Measurements from ENCODE around the gene ADAMTSL5. TPM values are rescaled to one million over a fixed set of nuclear protein-coding genes. Genes with fewer than 3 reads are reported as not detected.
"Not testable (repeated sequence)": the region's sequence is repeated elsewhere in the genome, so short reads cannot be mapped to it uniquely, and the experiment has no call there.

The ADAMTSL5 gene
- total RNA-seq, 1 experiment from 2014 or later = 1.8 TPM

DNA sequence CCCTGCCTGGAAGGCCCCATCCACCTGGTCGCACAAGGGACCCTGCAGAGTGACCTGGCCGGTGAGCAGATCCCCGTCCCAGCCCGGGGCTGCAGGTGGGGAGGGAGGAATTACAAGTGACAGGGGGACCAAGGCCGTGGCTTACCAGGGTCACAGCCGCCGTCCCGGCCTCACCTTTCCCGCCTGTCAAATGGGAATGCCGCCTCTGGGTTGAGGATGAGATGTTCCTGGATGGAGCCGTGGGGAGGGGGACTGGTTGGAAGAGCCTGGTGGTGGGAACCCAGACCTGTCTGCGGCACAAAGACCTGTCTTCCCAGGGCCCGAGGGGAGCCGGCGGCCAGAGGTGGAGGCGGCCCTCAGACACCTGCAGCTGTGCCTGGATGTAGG lies 16.6 kb upstream of the ADAMTSL5 start:
- no peak for DNase-seq (ENCODE audit: low spot score)

DNA sequence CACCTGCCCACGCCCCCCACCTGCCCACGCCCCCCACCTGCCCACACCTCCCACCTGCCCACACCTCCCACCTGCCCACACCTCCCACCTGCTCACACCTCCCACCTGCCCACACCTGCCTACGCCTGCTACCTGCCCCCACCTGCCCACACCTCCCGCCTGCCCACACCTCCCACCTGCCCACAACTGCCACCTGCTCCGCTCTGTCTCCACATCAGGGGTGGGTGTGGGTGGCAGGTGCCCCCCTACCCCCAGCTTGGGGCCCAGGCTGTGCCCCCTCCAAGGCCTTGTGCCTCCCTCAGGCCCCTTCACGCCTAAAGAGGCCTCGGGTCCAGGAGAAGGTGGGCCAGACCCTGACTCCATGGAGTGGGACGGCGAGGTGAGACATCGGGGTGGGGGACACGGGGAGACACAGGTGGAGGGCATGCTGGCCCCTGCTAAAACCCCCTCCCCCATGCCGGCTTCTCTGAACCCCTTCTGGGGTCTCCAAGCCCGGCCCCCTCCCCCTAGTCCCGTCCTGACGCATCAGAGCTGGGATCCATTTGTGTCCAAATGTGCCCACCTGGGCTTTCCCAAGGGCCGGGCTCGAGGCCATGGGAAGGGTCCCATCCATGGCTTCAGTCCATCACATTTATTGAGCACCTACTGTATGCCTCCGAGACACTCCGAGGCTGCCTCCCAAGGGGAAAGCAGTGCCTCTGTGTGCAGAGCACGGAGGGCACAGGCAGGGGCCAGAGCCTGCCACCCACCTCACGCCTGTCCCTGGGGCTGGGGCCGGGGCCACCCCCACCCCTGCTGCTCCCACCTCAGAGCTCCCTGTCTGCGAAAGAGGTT lies 16.0 kb upstream of the ADAMTSL5 start:
- DNase-seq (ENCODE audit: low spot score) = no peak

DNA sequence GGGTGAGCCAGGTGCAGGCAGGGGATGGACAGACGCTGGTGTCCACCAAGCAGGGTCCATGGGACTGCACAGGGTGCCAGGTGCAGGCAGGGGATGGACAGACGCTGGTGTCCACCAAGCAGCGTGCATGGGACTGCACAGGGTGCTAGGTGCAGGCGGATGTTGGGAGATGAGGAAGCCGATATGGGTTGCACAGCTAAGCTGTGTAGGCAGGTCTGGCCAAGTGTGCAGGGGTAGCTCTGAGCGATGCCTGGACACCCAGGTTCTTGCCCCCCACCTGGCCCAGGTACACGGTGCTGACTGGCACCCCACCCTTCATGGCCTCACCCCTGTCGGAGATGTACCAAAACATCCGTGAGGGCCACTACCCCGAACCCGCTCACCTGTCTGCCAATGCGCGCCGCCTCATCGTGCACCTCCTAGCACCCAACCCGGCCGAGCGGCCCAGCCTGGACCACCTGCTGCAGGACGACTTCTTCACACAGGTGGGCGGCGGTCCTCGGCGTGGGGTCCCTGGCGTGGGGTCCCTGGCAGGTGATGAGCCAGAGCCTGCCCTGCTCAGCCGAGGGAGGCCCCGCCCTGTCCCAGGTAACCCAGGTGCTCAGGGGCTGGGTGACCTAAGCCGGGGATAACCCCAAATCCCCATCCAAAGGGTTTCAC lies 15.0 kb upstream of the ADAMTSL5 start:
- no peak for DNase-seq (ENCODE audit: low spot score)

DNA sequence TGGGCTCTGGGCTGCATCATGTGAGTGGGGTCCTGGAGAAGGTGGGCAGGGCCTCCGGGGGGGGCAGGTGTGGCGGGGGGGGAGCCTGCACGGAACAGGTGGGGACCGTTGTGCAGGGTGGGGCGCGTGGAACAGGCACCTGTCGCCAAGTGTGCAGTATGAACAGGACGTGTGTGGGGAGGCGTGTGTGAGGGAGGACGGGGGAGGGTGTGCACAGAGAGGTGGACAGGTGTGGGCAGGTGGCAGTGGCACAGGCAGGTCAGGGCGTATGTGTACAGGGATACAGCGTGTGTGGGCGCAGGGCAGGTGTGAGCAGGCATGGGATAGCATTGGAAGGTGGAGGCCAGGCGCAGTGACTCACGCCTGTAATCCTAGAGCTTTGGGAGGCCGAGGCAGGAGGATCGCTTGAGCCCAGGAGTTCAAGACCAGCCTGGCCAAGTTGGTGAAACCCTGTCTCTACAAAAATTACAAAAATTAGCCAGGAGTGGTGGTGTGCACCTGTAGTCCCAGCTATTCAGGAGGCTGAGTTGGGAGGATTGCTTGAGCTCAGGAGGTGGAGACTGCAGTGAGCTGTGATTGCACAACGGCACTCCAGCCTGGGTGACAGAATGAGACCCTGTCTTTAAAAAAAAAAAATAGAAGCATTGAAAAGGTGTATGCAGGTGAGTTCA lies 14.3 kb upstream of the ADAMTSL5 start:
- DNase-seq (ENCODE audit: low spot score) = peak; percentile 1

DNA sequence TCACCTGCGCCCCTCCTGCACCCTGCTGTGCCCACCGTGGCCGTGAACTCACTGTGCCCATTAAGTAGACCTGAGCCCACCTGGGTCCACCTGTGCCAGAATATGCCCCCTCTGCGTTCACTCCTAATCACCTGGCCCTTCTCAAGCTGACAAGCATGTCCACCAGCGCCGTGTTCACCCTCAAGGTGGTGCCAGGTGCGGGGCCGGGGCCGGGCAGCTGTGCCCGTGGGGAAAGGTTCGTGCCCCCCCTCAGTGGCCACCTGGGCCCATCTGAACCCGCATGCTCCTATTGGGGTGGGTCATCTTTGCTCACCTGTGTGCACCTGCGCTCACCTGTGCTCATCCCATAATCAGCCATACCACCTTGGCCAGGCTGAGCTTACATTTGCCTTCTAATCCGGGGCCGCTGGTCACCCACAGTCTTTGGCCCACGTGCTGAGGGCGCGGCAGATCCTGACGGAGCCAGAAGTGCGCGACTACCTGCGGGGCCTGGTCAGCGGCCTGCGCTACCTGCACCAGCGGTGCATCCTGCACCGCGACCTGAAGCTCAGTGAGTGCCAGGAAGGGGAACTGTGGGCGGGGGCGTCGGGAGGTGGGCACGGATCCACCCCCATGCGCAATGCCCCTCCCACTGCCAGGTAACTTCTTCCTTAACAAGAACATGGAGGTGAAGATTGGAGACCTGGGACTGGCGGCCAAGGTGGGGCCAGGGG lies 13.4 kb upstream of the ADAMTSL5 start:
- no peak for DNase-seq (ENCODE audit: low spot score)

DNA sequence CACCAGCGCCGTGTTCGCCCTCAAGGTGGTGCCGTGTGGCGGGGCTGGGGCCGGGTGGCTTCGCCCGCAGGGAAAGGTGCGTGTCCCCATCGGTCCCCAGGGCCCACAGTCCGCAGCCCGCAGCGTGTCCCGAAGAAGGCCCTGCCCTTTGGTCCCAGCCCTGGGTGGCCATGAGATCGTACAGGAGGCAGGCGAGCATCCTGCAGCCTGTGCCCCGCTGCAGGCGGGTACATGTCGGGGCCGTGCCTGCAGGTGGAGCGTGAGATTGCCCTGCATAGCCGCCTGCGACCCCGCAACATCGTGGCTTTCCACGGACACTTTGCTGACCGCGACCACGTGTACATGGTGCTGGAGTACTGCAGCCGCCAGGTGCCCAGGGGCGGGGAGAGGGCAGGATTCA lies 12.5 kb upstream of the ADAMTSL5 start:
- DNase-seq (ENCODE audit: low spot score) = no peak

DNA sequence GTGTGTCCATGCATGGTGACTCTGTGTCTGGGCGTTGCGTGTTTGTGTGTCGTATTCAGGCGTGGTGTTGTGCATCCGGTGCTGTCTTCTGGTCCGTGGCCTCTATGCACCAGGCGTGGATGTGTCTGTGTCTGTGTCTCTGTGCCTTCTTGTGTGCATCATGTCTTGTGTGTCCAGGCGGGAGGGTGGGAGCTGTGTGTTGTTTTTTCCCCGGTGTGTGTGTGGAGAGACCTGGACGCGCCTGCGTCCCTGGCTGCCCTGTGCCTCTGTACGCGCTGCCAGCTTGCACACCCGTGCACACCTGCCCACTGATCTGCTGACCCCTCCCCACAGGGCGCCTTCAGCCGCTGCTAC lies 12.1 kb upstream of the ADAMTSL5 start:
- DNase-seq (ENCODE audit: low spot score) = no peak

DNA sequence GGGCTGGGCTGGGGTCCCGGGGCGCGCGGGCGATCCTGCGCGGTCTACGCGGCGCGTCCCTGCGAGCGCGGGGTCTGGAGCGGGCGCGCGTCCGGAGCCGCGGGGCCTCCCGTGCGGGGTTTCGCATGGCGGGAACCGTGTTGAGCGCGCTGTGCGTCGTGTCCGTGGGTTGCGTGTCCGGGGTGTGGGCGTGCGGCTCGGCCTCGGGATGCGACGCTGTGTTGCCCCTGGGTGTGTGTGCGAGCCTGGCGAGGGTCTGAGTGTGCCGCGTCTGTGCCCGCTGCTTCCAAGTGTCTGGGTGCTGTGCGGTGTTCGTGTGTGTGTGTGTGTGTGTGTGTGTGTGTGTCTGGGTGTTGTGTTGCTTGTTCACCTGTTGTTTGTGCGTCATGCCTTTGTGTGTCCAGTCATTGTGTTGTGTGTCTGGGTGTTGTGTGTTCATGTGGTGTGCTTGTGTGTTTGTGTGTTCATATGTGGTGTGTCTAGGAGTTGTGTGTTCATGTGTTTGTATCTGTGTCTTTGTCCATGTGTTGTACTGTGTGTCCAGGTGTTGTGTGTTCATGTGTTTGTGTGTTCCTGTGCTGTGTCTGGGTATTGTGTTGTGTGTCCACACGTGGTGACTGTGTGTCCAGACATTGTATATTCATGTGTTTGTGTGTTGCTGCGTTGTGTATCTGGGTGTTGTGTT lies 11.6 kb upstream of the ADAMTSL5 start:
- DNase-seq (ENCODE audit: low spot score) = no peak

DNA sequence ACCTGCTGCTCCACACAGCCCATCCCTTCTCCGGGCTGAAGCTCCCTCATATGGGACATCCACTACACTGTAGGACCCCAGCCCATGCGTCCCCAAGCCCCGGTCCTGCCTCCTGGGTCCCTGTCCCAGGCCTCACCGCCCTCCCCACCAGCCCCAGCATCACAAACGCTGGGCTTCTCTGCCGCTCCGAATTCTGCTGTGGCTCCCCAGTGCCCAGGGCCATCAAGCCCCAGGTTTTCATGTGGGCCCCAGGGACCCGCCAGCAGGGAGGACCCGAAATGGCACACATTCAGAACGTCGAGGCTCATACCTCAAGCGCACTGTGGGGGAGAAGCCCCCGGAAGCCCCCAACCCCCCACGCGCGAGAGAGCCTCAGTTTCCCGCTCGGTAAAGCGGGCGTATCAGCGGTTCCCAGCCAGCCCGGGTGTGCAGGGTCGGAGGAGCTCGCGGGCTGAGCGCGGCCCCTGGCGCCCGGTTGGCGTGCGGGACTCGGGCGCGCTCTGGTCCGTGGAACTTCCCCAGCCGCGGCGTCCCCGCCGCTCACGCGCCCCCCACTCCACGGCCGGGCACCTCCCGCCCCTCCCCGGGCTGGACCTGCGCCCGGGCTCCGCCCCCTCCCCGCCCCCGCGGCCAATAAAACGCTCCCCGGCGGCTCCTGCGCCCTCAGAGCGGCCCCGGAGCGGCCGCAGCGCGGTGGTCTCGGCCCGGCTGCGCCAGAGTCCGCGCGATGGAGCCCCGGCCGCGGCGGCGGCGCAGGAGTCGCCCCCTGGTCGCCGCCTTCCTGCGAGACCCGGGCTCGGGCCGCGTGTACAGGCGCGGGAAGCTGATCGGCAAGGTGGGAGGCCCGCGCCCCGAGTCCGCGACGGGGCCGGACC lies 10.8 kb upstream of the ADAMTSL5 start, which contains the start of gene PLK5:
PLK5 (plus strand) TSS at position 666 of the 875 bp plus-strand sequence. CDS start 2,920 bp downstream, outside the sequence.
- no peak for DNase-seq (ENCODE audit: low spot score)

DNA sequence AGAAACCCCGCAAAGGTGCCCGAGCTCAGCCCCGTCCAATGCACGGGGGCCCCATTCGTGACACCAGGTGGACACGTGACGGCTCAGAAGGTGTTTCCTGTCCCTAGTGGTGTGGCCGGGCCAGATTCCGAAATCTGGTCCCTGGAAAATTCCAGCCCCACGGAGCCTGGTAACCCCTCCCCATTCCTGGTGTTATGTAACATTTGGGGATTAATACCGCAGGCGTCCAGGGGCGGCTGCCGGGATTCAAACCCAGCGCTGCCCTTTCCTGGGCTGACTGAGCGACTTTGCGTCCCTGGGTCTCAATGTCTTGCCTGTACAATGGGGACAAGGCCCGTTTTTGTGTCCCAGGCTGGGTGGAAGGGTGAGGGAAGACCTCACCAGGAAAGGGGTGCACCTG lies 10.0 kb upstream of the ADAMTSL5 start:
- DNase-seq (ENCODE audit: low spot score) = no peak

DNA sequence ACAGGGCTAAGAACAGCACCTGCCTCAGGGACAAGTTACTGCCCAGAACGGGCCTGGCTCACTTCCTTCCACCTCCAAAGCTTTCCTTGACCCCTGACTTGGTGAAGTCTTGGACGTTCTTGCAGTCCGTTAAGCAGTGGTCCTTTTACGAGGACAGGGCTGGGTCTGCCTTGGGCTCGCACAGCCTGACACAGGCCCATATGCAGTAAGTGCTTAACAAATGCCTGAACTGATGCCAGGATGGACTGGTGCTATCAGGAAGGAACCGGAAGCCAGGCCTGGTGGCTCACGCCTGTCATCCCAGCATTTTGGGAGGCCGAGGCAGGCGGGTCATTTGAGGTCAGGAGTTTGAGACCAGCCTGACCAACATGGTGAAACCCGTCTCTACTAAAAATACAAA lies 9.2 kb upstream of the ADAMTSL5 start:
- DNase-seq (ENCODE audit: low spot score) = no peak

DNA sequence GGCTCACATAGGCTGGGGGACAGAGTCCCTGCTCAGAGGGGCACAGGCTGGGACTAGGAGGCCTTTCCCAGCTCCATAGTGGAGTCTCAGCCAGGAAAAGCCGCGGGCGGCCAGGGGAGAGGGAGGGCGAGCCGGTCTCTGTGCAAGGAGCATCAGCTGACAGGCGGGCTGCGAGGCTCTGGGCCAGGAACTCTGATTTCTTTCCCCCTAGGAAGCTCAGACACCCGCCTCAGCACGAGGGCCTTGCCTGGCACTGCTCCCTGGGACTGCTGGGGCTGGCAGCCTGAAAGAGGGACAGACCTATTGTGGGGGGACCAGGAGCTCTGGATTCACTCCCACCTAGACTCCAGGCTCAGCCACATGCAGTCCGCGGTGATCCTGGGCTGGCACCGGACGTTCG lies 8.8 kb upstream of the ADAMTSL5 start:
- no peak for DNase-seq (ENCODE audit: low spot score)

DNA sequence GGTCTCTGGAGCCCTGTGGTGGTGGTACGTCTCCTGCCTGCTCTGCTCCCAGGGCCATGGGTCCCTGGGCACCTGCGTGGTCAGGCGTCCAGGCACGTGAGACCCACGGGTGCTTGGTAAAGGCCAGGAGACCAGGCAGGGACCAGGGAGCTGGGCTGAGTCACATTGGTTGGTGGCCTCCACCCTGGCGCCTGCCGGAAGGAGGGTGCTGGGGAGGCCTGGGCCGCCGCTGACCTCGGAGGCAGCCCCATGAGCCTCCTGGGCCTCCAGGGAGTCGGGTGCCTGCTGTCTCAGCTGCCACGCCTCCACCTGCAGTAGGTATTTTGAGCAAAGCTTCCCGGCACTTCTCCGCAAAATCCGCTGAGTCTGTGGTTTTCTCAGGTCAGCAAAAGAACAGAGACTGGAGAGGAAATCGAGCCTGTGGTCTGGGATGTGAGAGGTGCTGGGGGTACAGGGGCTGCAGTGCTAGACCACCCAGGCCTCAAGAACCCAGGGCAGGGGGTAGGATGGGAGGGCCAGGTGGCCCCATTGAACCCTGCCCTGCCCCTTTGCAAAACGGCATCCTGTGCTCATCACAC lies 7.5 kb upstream of the ADAMTSL5 start:
- DNase-seq (ENCODE audit: low spot score) = no peak

DNA sequence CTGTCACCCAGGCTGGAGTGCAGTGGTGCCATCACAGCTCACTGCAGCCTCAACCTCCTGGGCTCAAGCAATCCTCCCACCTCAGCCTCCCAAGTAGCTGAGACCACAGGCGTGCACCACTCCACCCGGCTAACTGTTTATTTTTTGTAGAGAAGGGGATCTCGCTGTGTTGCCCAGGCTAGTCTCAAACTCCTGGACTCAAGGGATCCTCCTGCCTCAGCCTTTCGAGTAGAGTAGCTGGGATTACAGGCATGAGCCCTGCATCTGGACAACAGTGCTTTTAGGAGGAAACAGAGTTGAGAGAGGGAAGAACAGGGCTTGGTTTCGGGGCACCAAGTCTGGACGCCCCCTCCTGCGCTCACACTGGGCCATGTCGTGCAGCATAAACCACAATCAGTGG lies 7.0 kb upstream of the ADAMTSL5 start:
- not testable (repeated sequence) for DNase-seq (ENCODE audit: low spot score)

DNA sequence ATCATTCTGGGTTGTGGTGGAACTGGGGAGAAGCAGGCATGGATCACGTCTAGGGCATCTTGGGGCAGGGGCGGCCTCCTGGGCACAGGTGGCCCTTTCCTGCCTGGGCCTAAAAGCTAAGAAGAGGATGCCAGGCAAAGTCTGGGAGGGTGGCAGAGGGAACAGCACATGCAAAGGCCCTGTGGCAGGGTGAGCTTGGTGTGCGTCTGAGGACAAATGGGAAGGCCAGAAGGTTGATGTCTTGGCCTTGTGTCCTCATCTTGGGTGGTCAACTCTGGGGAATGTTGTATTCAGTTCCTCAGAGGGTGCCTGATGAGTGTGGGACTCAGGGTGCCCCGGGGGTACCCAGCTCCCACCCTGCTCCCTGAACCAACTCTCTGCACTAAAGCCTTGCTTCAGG lies 5.7 kb upstream of the ADAMTSL5 start:
- DNase-seq (ENCODE audit: low spot score) = no peak

DNA sequence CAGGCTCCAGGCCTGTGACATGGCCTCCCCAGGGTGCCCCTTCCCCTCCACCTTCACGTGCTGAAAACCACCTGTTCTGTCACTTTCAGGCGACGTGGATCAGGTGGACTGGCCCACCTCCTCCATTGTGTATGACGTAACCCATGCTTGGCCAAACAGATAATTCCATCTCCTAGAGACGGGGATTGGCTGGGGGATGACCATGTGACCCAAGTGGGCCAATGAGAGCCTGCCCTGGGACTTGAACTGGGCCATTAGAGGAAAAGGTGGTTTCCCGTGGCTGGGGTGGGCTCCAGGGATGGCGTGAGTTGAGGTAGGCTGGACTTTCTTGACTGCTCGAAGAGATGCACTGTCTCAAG lies 3.6 kb upstream of the ADAMTSL5 start:
- no peak for DNase-seq (ENCODE audit: low spot score)

DNA sequence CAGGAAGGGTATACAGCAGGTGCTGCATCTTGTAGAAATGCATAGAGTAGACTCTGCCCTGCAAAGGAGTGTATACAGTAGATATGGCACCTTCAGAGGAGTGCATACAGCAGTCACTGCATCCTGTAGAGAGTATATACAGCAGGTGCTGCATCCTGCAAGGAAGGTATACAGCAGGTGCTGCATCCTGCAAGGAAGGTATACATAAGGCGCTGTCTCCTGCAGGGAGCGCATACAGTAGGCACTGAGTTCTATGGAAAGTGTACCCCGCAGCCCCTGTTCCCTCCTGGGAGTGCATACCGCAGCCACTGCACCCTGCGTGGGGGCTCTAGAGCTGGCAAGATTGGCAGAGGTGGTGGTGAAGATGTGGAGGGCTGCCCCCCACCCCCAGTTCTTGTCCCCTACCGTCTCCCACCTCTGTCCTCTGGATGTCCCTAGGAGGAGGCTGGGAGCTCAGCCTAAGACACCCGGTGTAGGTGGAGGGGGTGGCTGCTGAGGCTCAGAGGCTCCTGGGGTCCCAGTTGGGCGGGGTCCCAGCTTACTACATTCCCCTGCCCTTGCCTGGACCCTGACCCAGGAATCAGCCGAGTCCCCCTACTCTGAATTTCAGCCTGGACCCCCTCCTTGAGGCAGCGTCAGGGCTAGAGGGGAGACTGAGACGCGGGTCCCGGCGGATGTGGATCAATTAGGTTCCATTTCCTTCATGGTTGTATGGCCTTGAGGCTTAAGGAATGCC lies 2.3 kb upstream of the ADAMTSL5 start:
- DNase-seq (ENCODE audit: low spot score) = no peak

DNA sequence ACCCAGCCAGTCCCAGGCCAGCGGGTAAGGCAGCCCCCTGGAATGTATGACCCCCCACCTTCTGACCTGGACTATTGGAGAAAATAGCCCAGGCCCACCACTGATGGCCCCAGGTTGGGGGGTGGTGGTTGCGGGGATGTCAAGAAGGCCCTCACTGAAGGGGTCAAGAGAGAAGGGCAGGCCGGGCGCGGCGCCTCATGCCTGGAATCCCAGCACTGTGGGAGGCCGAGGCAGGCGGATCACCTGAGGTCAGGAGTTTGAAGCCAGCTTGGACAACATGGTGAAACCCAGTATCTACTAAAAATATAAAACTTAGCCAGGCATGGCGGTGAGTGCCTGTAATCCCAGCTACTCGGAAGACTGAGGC lies 1.5 kb upstream of the ADAMTSL5 start:
- no peak for DNase-seq (ENCODE audit: low spot score)

DNA sequence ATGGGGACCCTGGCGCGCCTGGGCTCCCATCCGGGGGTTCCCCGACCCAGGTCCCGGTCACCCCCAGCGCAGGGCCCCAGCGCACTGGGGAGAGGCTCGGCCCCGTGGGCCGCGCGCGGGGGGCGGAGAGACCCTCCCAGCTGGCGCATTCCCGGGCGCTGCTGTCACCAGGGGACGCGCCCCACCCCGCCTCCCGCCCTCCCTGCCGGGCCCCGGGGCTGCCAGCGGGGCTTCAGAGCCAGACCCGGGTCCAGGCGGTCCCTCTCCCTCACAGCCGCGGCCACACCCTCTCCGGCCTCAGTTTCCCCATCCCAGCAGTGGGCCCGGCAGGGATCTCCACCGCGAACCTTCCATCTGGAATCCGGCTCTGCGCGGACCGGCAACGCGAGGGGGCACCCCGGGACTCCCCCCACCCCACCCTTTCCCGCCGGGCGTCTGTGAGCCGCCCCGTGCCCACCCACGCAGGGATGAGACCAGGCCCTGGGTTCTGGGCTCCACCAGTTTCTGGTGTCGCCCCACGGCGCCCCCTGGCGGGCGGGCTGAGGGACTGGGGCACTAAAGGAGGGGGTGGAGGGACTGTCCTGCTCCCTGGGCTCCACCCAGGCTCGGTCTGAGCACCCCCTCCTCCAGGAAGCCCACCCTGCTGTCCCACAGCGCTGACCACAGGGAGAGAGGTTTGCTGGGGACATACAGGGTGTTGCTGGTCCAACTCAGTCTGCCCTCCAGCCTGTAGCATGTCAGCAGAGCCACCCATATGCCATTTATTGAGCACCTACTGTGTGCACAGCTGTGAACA lies 878 bp upstream of the ADAMTSL5 start:
- DNase-seq (ENCODE audit: low spot score) = no peak

Data from H4 (cell line).